ENCODE data around the gene IDI2. TPM values are rescaled to one million over a fixed set of nuclear protein-coding genes. Genes with fewer than 3 reads are reported as not detected.

IDI2 gene
- total RNA-seq, 2 donors from 2014 or later = not detected

DNA sequence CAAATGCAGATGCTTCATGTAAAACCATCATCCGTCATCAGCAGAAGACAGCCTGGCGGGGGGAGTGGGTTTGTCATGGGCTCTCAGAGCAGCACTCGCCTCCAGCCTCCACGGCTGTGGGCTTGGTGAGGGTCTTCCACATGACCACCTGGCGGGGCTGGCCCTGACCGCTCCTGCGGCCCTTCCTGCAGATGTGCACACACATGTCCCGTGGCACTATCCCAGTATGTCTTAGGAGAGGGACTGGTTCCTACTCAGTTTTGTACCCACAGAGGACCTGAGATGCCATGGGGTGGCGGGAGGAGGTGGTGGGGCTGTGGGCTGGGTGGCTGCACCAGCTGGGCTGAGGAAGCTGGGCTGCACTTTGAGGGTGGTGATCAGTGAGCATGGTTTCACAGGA, 4.7 kb downstream of the IDI2 start:
- no peaks in the 10 kb centered on the region for H3K9me3 ChIP-seq
- TF ChIP-seq POLR2A (IDR thresholded peaks at IDR 0.05) = no peak
- TF ChIP-seq CTCF (IDR thresholded peaks at IDR 0.05) = no peak
- TF ChIP-seq POLR2AphosphoS5 (IDR thresholded peaks at IDR 0.05) = no peak
- no peak overlapping the region for H3K4me3 ChIP-seq
- H3K4me1 ChIP-seq (replicated peaks) = no peaks in the 10 kb centered on the region
- WGBS = 98% methylated on average over 9 of the region's 9 CpGs
- H3K36me3 ChIP-seq = peaks cover 0 to 7% of the 10 kb centered on the region in 2 donors
- no peaks in the 10 kb centered on the region for H3K27me3 ChIP-seq (replicated peaks; ENCODE audit: insufficient read depth)
- no peak for DNase-seq (ENCODE audit: low spot score)
- intact Hi-C loops (cut with DNase I) = no loop called here
- H3K27ac ChIP-seq = no peak overlapping the region

DNA sequence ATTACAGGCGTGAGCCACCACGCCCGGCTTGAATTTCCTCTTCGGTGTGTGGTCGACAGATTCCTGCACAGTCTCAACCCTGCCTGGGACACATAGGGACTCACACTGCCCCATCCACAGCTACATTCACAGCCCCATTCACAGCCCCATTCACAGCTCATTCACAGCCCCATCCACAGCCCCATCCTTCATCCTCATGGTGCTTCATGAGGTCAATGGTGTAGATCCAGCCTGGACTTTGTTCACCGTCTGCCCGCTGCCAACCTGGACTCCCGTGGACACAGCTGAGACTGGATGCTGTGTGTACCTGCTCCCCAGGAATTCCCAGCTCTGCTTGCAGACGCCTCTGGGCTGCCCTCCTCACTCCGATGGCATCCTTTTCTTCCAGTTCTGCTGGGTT, 5.2 kb downstream of the IDI2 start:
- intact Hi-C loops (cut with DNase I) = no loop called here
- Histone ChIP-seq H3K27me3 (replicated peaks; ENCODE audit: insufficient read depth) (no peaks in the 10 kb centered on the region), H3K27ac (no peak overlapping the region), H3K9me3 (no peaks in the 10 kb centered on the region), H3K4me3 (no peak overlapping the region), H3K4me1 (replicated peaks) (no peaks in the 10 kb centered on the region), H3K36me3 (peaks cover 0 to 10% of the 10 kb centered on the region in 2 donors)
- no peak for TF ChIP-seq POLR2A (IDR thresholded peaks at IDR 0.05)
- no peak for TF ChIP-seq CTCF (IDR thresholded peaks at IDR 0.05)
- TF ChIP-seq POLR2AphosphoS5 (IDR thresholded peaks at IDR 0.05) = no peak
- DNase-seq (ENCODE audit: low spot score) = no peak
- WGBS = 94% methylated on average over 10 of the region's 10 CpGs

GRCh38 chr10:1019362-1019761, 6.3 kb downstream of the IDI2 start:
- intact Hi-C loops (cut with DNase I) = no loop called here
- 93% methylated on average over 10 of the region's 10 CpGs for WGBS
- no peaks in the 10 kb centered on the region for H3K27me3 ChIP-seq (replicated peaks; ENCODE audit: insufficient read depth)
- no peak overlapping the region for H3K27ac ChIP-seq
- TF ChIP-seq POLR2AphosphoS5 (IDR thresholded peaks at IDR 0.05) = no peak
- no peak for TF ChIP-seq POLR2A (IDR thresholded peaks at IDR 0.05)
- TF ChIP-seq CTCF (IDR thresholded peaks at IDR 0.05) = no peak
- DNase-seq (ENCODE audit: low spot score) = no peak
- H3K4me3 ChIP-seq = no peak overlapping the region
- no peaks in the 10 kb centered on the region for H3K4me1 ChIP-seq (replicated peaks)
- no peaks in the 10 kb centered on the region for H3K9me3 ChIP-seq
- peaks cover 0 to 10% of the 10 kb centered on the region in 2 donors for H3K36me3 ChIP-seq

DNA sequence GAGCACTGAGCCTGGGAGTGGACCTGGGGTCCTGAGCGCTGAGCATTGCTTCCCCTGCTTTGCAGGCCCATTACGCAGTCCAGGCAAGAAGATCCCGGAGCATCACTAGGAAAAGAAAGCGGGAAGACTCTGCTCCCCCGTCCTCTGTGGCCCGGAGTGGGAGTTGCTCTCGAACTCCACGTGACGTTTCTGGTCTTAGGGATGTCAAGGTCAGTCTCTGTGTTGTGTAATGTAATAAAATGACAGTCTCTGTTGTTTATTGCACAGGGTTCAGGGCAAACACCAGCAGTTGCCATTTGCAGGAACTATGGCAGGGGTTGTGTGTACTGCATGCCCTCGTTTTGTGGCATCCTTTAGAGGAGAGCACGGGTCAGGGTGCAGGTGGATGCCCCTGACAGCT, 10.0 kb downstream of the IDI2 start:
- intact Hi-C loops (cut with DNase I) = no loop called here
- Histone ChIP-seq H3K4me3 (no peak overlapping the region), H3K36me3 (peaks cover 8 to 10% of the 10 kb centered on the region in 2 donors), H3K4me1 (replicated peaks) (no peaks in the 10 kb centered on the region), H3K27me3 (replicated peaks; ENCODE audit: insufficient read depth) (no peaks in the 10 kb centered on the region), H3K27ac (no peak overlapping the region), H3K9me3 (no peaks in the 10 kb centered on the region)
- 98% methylated on average over 11 of the region's 11 CpGs for WGBS
- TF ChIP-seq CTCF (IDR thresholded peaks at IDR 0.05) (no peak), POLR2A (IDR thresholded peaks at IDR 0.05) (no peak), POLR2AphosphoS5 (IDR thresholded peaks at IDR 0.05) (no peak)
- DNase-seq (ENCODE audit: low spot score) = no peak

- intact Hi-C loops (cut with DNase I) = no loop called here
- no peak for TF ChIP-seq POLR2A (IDR thresholded peaks at IDR 0.05)
- TF ChIP-seq CTCF (IDR thresholded peaks at IDR 0.05) = no peak
- no peak for TF ChIP-seq POLR2AphosphoS5 (IDR thresholded peaks at IDR 0.05)
- no peak overlapping the region for H3K27ac ChIP-seq
- H3K4me1 ChIP-seq (replicated peaks) = no peaks in the 10 kb centered on the region
- H3K27me3 ChIP-seq (replicated peaks; ENCODE audit: insufficient read depth) = no peaks in the 10 kb centered on the region
- H3K4me3 ChIP-seq = no peak overlapping the region
- DNase-seq (ENCODE audit: low spot score) = no peak
- peaks cover 7 to 18% of the 10 kb centered on the region in 2 donors for H3K36me3 ChIP-seq
- H3K9me3 ChIP-seq = no peaks in the 10 kb centered on the region
- 95% methylated on average over 16 of the region's 16 CpGs for whole genome bisulfite sequencing
Observed at GRCh38 chr10:1011696-1012095, 14.0 kb downstream of the IDI2 start.
